KOPT-K1 (cell line): ENCODE results near the gene JMJD1C.

Experiments
- H3K27ac ChIP-seq: fragments of 200-600 bp; sonication (generic); 2 replicates; pipeline ENCODE4 v1.5.1; 2016; ENCODE audit warnings: antibody characterized with exemption, mild to moderate bottlenecking, low read depth, low read length; ENCODE audit not compliant: poor library complexity, severe bottlenecking
- H3K36me3 ChIP-seq: fragments of 200-600 bp; sonication (generic); 2 replicates; pipeline ENCODE4 v1.5.1; 2017; ENCODE audit warnings: antibody characterized with exemption, mild to moderate bottlenecking, low read length, moderate library complexity; ENCODE audit not compliant: insufficient read depth
- H3K9me3 ChIP-seq: fragments of 200-600 bp; sonication (generic); 2 replicates; pipeline ENCODE4 v1.5.1; 2017; ENCODE audit warnings: antibody characterized with exemption, low read length, mild to moderate bottlenecking; ENCODE audit not compliant: insufficient read depth, poor library complexity, severe bottlenecking

JMJD1C gene

DNA sequence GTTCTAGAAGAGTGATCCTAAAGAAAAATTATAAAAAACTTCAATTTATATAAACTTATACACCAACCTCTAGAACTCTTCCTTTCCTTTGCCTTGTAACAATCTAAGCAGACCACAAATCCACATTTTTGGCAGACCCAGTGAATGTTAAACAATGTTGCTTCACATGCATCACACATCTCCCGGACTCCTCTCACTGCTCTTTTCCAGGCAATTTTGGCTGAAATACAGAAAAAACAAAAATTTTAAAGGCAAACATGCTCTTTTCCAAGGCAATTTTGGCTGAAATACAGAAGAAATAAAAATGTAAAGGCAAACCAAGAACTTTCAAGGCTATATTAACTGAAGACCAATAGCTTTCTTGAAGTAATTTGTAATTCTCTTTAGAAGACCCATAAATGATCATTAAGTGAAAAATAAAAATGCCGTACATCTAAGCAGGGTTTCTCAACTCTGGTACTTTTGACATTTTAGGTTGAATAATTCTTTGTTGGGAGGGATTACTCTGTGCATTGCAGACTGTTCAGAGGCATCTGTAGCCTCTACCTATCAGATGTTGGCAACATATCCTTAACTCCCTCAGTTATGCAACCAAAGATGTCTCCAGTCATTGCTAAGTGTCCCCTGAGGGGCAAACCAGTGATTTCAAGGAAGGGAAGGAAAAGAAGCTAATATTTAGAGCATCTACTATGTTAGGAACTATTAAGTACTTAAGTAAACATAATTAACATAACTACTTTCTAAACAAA lies 268.3 kb downstream of the JMJD1C start:
- no peaks in the 10 kb centered on the region for H3K9me3 ChIP-seq
- H3K36me3 ChIP-seq, result peaks cover 87% of the 10 kb centered on the region
- no peak overlapping the region for H3K27ac ChIP-seq

DNA sequence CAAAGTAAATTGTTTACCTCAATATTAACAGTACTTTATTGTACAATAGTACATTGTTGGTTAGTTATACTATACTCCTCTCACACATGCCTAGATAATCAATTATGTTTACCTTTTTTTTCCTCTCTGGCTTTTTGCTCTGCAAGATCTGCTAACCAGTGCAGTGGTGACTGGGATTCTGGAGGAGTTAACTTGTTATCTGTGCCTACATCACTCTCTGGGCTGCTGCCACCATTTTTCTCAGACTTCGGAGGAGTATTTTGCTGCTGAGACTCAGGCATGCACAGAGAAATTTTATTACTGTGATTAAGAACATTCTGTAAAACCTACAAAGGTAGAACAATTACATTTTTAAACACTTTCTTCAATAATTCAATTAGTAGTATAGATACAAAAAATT lies 273.0 kb downstream of the JMJD1C start:
- Histone ChIP-seq H3K27ac (no peak overlapping the region), H3K36me3 (peaks cover 92% of the 10 kb centered on the region), H3K9me3 (no peaks in the 10 kb centered on the region)

DNA sequence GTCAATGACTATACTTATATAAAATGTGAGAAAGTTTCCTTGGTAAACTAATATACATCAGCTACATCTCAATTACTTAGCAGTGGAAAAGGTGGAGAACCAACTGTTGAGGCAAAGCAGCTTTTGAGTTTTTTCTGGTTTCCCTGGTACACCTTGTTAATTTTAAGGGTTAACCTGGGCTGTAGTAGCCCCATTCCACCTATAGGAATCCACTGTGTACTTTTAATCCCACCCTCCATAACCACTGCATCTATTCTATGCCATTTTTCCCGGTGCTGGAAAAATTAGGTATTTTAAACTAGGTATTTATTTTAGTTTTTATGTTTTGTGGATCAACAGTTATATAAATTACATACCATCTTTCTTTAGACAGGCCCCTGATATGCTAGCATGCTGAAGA lies 290.2 kb downstream of the JMJD1C start:
- H3K36me3 ChIP-seq, result peaks cover 93% of the 10 kb centered on the region
- no peak overlapping the region for H3K27ac ChIP-seq
- H3K9me3 ChIP-seq, result no peaks in the 10 kb centered on the region

DNA sequence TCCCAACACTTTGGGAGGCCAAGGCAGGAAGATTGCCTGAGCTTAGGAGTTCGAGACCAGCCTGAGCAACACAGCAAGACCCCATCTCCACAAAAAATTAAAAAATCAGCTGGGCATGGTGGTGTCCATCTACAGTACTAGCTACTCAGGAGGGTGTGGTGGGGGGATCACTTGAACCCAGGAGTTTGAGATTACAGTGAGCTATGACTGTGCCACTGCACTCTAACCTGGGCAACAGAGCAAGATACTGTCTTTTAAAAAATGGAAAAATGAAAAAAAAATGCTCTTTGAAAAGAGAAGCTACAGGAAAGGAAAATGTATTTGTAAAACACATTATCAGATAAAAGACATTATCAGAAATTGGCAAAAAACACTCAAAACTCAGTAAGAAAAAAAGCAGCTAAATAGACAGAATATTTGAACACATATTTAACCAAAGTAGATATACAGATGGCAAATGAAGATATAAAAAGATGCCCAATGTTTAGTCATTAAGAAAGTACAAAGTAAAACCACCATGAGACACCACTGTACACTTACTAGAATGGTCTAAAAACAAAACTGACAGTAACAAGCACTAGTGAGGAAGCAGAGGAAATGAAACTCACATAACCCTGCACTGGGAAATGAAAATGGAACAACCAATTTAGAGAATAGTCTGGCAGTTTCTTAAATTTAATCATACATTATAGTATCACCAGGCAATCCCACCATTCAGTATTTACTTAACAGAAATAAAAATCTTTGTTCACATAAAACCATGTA lies 292.1 kb downstream of the JMJD1C start:
- H3K27ac ChIP-seq, result no peak overlapping the region
- peaks cover 95% of the 10 kb centered on the region for H3K36me3 ChIP-seq
- H3K9me3 ChIP-seq, result no peaks in the 10 kb centered on the region

DNA sequence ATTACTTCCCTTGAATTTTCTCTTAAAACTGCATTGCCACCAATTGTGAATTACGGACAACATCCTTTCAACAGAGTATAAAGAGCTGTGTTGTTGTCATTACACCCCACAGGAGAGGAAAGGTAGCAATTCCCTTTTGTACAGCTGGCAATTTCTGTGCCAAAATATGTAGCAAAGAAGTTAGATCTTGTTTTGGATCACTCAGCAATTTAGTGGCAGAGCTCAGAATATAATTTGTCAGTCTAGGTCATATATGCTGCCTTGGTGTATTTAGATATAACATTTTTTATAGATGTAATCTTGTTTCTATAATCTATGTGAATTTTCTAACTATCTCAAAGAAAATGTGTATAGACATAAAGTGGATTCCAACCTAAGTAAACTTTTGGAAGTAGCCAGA lies 293.9 kb downstream of the JMJD1C start:
- Histone ChIP-seq H3K36me3 (peaks cover 91% of the 10 kb centered on the region), H3K27ac (no peak overlapping the region), H3K9me3 (no peaks in the 10 kb centered on the region)

DNA sequence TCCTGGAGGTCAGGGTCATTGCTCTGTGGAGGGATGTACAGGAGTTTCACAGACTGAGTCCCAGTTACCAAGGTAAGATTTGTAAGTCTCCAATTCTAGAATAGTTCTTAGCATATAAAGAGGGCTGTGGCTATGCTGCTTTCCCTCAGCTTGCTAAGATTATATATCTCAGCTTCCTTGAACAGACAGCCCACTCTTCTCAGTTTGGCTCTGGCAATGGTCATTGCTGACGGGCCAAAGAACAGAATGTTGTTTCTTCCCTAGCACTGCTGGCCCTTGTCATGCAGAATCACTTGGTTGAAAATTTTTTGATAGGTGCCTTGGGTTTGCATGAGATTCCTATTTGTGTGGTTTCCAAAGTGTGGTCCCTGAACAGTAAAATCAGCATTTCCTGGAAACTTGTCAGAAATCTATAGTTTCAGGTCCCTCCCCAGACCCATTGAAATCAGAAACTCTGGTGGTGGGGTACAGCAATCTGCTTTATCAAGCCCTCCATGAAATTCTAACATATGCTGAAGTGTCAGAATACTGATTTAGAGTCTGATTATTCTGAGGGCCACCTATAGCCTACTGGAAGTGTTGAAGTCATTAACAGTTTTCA lies 294.4 kb downstream of the JMJD1C start:
- peaks cover 88% of the 10 kb centered on the region for H3K36me3 ChIP-seq
- no peaks in the 10 kb centered on the region for H3K9me3 ChIP-seq
- H3K27ac ChIP-seq, result no peak overlapping the region

DNA sequence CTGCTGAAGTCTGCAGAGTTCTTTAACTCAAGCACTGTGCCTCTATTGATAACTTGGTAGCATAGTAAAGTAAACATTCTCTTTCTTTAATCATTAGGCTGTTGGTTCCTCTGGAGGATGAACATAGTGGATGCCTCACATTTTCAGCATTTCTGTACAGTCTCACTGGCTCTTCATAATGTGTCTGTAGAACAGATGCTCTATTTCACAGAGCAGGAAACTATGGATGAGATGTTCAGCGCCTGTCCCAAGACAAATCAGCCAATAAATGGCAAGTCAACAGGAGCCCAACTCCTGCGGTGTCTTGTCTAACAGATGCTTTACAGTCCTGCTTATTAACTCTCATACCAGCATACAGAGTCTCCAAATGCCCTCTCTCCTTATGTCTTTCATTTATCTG lies 296.2 kb downstream of the JMJD1C start:
- Histone ChIP-seq H3K36me3 (peaks cover 86% of the 10 kb centered on the region), H3K9me3 (no peaks in the 10 kb centered on the region), H3K27ac (no peak overlapping the region)

DNA sequence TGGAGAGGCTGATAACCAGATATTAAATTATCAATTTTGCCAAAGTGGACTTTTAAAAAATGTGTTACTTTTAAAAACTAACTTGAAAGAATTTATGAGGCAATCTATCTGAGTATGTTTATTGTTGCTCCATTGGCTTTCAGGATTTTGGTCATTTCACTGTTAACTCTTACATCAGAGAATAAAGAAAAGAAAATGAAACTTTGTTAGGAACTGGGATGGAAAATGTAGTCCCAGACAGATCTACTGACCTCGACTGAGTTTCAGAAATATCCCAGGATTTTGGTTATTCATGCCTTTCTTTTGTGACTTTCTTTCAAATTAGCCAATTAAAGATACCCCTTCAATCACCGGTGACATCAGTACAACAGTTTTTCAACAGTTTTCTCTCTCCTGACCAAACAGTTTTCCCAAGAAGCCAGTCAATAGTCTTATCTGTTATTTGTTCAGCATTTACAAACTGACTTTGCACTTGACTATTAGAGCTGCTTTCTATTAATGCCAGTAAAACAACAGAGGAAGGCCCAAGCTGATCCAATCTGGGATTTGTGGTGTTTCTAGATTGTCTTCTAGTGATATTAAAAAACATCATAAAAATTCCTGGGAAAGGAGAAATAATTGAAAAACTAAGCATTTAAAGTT lies 296.8 kb downstream of the JMJD1C start:
- Histone ChIP-seq H3K36me3 (peaks cover 86% of the 10 kb centered on the region), H3K27ac (no peak overlapping the region)

DNA sequence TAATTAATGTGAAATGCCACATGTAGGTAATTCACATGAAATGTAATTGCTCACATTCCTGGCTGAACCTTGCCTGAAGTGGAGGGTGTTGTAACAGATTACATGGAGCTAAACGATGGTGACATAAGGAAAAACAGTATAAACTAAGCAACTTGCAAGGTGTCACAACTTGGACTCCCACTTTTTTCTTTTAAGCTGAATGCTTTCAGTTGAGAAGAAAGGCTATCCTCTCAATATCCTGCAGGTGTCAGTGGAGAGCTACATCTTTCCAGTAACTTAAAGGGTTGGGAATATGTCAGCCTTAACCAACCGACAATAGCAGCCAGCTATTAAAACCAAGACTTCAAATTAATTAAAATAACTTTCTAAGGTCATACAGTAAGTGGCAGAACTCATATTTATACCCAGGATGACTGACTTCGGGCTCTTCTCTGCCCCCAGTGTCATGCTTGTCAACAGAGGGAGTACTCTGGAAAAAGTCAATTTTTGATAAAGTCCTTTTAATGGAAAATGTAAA lies 299.0 kb downstream of the JMJD1C start:
- Histone ChIP-seq H3K27ac (no peak overlapping the region), H3K36me3 (peaks cover 68% of the 10 kb centered on the region), H3K9me3 (no peaks in the 10 kb centered on the region)

More for the DNA sequence above, 296.8 kb downstream of the JMJD1C start:
- H3K9me3 ChIP-seq, result no peaks in the 10 kb centered on the region

DNA sequence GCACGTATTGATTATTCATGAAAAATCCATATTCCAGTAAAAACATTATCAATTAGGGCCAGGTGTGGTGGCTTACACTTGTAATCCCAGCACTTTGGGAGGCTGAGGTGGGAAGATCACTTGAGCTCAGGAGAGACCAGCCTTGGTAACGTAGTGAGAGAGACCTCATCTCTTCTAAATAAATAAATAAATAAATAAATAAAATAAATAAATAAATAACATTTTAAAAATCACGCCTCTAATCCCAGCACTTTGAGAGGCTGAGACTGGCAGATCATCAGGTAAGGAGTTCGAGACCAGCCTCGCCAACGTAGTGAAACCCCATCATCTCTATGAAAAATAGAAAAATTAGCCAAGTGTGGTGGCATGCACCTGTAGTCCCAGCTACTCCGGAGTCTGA lies 300.5 kb downstream of the JMJD1C start:
- H3K27ac ChIP-seq, result no peak overlapping the region
- peaks cover 54% of the 10 kb centered on the region for H3K36me3 ChIP-seq
- H3K9me3 ChIP-seq, result no peaks in the 10 kb centered on the region

DNA sequence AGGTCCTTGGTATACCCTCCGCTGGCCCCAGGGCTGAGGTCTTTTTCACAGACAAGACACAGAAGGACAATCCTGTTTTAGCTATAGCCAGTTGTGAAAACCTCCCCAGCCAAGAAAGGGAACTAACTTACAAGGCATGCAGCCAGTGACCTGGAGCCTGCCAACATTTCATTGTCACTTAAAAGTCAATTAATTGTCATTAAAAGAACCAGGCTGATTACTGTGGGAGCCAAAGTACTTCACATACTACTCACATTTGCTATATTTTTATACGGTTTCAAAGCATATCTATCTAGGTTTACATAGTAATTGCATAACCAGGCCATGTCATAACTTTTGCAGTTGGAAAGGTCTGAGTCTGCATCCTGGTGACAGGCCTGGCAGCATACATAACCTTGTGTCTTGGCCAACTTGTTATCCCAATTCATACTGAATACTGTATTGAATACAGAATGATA lies 301.6 kb downstream of the JMJD1C start:
- H3K36me3 ChIP-seq, result peaks cover 43% of the 10 kb centered on the region
- no peak overlapping the region for H3K27ac ChIP-seq
- no peaks in the 10 kb centered on the region for H3K9me3 ChIP-seq

DNA sequence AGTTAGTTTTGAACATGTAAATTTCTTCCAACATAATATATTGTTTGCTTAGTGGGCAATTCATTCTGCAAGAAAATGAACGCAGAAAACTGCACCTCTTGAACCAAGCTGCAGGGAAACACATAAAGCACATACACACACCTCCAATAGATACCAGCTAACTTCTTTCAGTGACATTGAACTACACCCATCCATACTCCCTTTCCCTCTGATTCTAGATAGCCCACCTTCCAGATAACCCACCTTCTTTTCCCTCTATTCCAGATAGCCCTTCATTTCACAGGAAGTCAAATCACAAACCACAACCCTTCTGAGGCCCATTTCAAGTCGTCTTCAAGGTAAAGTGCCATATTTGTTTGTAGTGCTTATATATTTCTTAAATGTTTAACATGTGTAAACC lies 304.2 kb downstream of the JMJD1C start:
- Histone ChIP-seq H3K9me3 (no peaks in the 10 kb centered on the region), H3K36me3 (peaks cover 25% of the 10 kb centered on the region), H3K27ac (no peak overlapping the region)

DNA sequence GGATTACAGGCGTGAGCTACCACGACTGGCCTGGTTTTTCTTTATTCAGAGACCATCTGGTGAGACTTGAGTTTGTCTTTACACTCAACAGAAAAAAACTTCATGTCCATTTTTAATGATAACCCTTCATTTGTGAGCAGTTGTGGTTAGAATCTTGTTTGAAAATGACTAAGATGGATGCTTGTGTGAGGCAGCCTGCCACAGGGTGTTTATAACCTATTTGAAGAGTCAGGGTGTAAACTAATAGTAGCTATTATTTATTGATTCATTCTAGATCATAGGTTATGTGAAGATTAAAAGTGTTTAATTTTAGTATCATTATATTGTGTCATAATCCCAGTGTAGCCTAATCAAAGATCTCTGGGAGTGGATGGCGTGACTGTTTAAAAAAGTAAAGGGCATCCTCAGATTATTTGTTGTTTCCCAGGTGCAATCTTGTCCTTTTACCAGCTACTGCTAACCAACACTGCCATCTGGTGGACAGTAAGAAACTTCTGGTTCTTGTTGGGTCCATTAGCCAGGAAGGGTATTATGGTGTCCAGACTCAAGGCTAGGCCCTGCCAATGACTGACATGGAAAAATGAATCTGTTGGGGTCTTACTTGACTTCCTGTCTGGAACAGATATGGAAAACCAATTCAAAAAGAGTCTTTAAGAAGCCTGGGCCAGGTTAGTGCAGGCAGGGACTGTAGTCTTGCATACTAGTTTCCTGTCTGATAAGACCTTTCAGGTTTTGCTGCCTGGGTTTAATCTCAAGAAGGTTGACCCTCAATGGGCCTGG lies 307.7 kb downstream of the JMJD1C start:
- peaks cover 29% of the 10 kb centered on the region for H3K36me3 ChIP-seq
- no peak overlapping the region for H3K27ac ChIP-seq
- no peaks in the 10 kb centered on the region for H3K9me3 ChIP-seq

DNA sequence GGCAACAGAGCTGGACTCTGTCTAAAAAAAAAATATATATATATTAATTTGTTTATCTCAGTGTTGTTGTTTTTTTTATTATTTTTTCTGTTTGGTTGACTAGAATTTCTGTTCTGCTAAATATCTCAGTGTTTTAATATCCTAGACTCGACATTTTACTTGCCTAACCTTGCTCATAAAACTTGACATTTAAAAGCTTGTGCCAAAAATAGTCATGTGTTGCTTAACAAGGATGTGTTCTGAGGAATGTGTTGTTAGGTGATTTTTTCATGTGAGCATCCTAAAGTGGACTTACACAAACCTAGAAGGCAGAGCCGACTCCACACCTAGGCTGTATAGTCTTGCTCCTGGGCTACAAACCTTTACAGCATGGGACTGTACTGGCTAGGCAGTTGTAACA lies 309.5 kb downstream of the JMJD1C start:
- H3K27ac ChIP-seq, result no peak overlapping the region
- H3K36me3 ChIP-seq, result peaks cover 46% of the 10 kb centered on the region
- H3K9me3 ChIP-seq, result no peaks in the 10 kb centered on the region
